ENCODE measurements around the gene KCNIP4. TPM values are rescaled to one million over a fixed set of nuclear protein-coding genes. Genes with fewer than 3 reads are reported as not detected.

KCNIP4 gene
- total and polyA plus RNA-seq, 2 donors (not counting 1 experiment from before 2014, with no cell fraction given): not detected

DNA sequence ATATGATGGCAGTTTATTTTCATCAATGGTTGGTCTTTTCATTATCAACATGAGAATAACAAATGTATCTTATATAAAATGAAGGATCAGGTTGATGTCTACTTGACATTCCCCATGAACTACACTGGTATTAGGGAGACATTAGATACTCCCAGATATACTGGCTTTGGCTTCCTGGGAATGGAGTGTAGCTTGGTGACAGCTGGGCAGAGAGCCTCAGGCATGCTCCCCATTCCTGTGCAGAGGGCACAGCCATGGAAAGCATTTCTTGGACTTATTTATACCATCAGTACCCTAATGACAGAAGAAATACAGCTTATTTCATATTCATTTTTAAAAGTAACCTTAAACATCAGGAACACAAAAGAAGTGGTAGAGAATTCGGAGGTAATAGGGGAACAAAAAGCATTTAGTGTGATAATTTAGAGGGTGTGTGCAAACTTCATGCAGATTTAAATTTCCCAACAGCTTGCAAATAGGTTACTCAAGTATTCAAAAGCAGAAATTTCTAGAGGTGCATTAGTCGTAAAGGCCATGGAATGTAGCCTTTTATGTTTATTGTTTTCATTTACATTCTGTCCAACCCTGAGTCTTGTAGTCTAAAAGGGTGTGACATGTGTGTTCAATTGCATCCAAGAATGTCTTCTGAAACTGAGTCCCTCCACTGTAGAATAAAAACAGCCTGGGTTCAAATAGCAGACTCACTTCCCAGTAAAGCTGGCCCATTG is 573.8 kb downstream of the KCNIP4 start:
- no peak overlapping the region for H3K27ac Mint-ChIP-seq
- peaks cover 2% of the 10 kb centered on the region for H3K9me3 Mint-ChIP-seq (ENCODE audit: insufficient read depth)
- intact Hi-C loops (cut with micrococcal nuclease): no loop called here
- ATAC-seq (ENCODE audit: low read depth) (no peak), DNase-seq (no peak)
- no peaks in the 10 kb centered on the region for H3K36me3 ChIP-seq (replicated peaks in 1 of 2; ENCODE audit: control extremely low read depth in 1 of 2, control insufficient read depth in 1 of 2, extremely low read depth in 1 of 2, insufficient read depth in 2 of 2, low read length in 1 of 2)
- H2AFZ ChIP-seq (ENCODE audit: insufficient read depth, low read depth, low read length, poor library complexity, severe bottlenecking): no peak overlapping the region
- H3K4me3 ChIP-seq (ENCODE audit: control extremely low read depth in 1 of 5, extremely low read depth in 1 of 5, insufficient read depth in 1 of 5, low read depth in 2 of 5, low read length in 4 of 5): no peak overlapping the region
- no peaks in the 10 kb centered on the region for H3K79me2 ChIP-seq (ENCODE audit: control insufficient read depth, insufficient read depth, low read length)
- no peak overlapping the region for H3K27ac ChIP-seq (ENCODE audit: low read length in 2 of 2)
- H3K27me3 Mint-ChIP-seq: no peaks in the 10 kb centered on the region
- no peak overlapping the region for H3K9ac ChIP-seq (ENCODE audit: low read length)
- H3K4me1 Mint-ChIP-seq: no peaks in the 10 kb centered on the region
- no peaks in the 10 kb centered on the region for H4K20me1 ChIP-seq (ENCODE audit: control insufficient read depth, insufficient read depth, low read length, poor library complexity, severe bottlenecking)
- POLR2A ChIA-PET: no interaction called here
- peaks cover 0 to 3% (median 0%) of the 10 kb centered on the region in 3 donors for H3K9me3 ChIP-seq (ENCODE audit: control extremely low read depth in 1 of 3, control insufficient read depth in 2 of 3, insufficient read depth in 1 of 3, low read length in 2 of 3)
- no peaks in the 10 kb centered on the region for H3K27me3 ChIP-seq (replicated peaks in 1 of 4; ENCODE audit: control extremely low read depth in 1 of 4, control insufficient read depth in 3 of 4, insufficient read depth in 4 of 4, low read length in 3 of 4)
- H3K4me1 ChIP-seq (ENCODE audit: control insufficient read depth in 2 of 2, insufficient read depth in 2 of 2, low read length in 2 of 2): no peaks in the 10 kb centered on the region
- CTCF ChIA-PET: no interaction called here
- WGBS (ENCODE audit: insufficient coverage): no CpG with 5 or more reads among the region's 2 CpGs
- TF ChIP-seq CTCF (IDR thresholded peaks at IDR 0.05): no peak
- no peak for TF ChIP-seq EZH2 (IDR thresholded peaks at IDR 0.05; ENCODE audit: borderline replicate concordance, insufficient read depth, low read depth, low read length, poor library complexity, severe bottlenecking)
- no peak overlapping the region for H3K4me2 ChIP-seq (replicated peaks; ENCODE audit: low read depth, low read length, poor library complexity, severe bottlenecking)
- H3K4me3 Mint-ChIP-seq: no peak overlapping the region

- ChIA-PET POLR2A (no interaction called here), CTCF (no interaction called here)
- H3K9ac ChIP-seq (ENCODE audit: low read length): no peak overlapping the region
- no peaks in the 10 kb centered on the region for H3K4me1 Mint-ChIP-seq
- H3K4me3 ChIP-seq (ENCODE audit: control extremely low read depth in 1 of 5, extremely low read depth in 1 of 5, insufficient read depth in 1 of 5, low read depth in 2 of 5, low read length in 4 of 5): no peak overlapping the region
- no peak overlapping the region for H3K4me2 ChIP-seq (replicated peaks; ENCODE audit: low read depth, low read length, poor library complexity, severe bottlenecking)
- no peaks in the 10 kb centered on the region for H3K27me3 Mint-ChIP-seq
- ATAC-seq (ENCODE audit: low read depth) (no peak), DNase-seq (no peak)
- WGBS (ENCODE audit: insufficient coverage): 83% methylated on average over 1 of the region's 2 CpGs
- H3K27ac ChIP-seq (ENCODE audit: low read length in 2 of 2): no peak overlapping the region
- H3K4me1 ChIP-seq (ENCODE audit: control insufficient read depth in 2 of 2, insufficient read depth in 2 of 2, low read length in 2 of 2): no peaks in the 10 kb centered on the region
- intact Hi-C loops (cut with micrococcal nuclease): no loop called here
- H2AFZ ChIP-seq (ENCODE audit: insufficient read depth, low read depth, low read length, poor library complexity, severe bottlenecking): no peak overlapping the region
- H3K27ac Mint-ChIP-seq: no peak overlapping the region
- H3K4me3 Mint-ChIP-seq: no peak overlapping the region
- TF ChIP-seq CTCF (IDR thresholded peaks at IDR 0.05) (no peak), EZH2 (IDR thresholded peaks at IDR 0.05; ENCODE audit: borderline replicate concordance, insufficient read depth, low read depth, low read length, poor library complexity, severe bottlenecking) (no peak)
- H4K20me1 ChIP-seq (ENCODE audit: control insufficient read depth, insufficient read depth, low read length, poor library complexity, severe bottlenecking): no peaks in the 10 kb centered on the region
- no peaks in the 10 kb centered on the region for H3K36me3 ChIP-seq (replicated peaks in 1 of 2; ENCODE audit: control extremely low read depth in 1 of 2, control insufficient read depth in 1 of 2, extremely low read depth in 1 of 2, insufficient read depth in 2 of 2, low read length in 1 of 2)
- no peaks in the 10 kb centered on the region for H3K9me3 Mint-ChIP-seq (ENCODE audit: insufficient read depth)
- no peaks in the 10 kb centered on the region for H3K9me3 ChIP-seq (ENCODE audit: control extremely low read depth in 1 of 3, control insufficient read depth in 2 of 3, insufficient read depth in 1 of 3, low read length in 2 of 3)
- no peaks in the 10 kb centered on the region for H3K27me3 ChIP-seq (replicated peaks in 1 of 4; ENCODE audit: control extremely low read depth in 1 of 4, control insufficient read depth in 3 of 4, insufficient read depth in 4 of 4, low read length in 3 of 4)
- H3K79me2 ChIP-seq (ENCODE audit: control insufficient read depth, insufficient read depth, low read length): no peaks in the 10 kb centered on the region
Measured at GRCh38 chr4:21367567-21367966, 581.0 kb downstream of the KCNIP4 start.
